Lower lobe of right lung (tissue), 2 donors: ENCODE measurements around the gene CHMP4A. TPM values are rescaled to one million over a fixed set of nuclear protein-coding genes. Genes with fewer than 3 reads are reported as not detected.
"Not testable (repeated sequence)": the region's sequence is repeated elsewhere in the genome, so short reads cannot be mapped to it uniquely, and the experiment has no call there.

Experiments used
- ATAC-seq, 2 donors: fragments of 200-7000 bp; cut with Tn5 transposase; one replicate each; pipeline ENCODE4 v1.9.1; 2020 to 2022; ENCODE audit warnings: mild to moderate bottlenecking in 2 of 2, moderate library complexity in 2 of 2
- DNase-seq: peaks from one replicate; pipeline ENCODE4 v3.0.0-alpha.2; 2020
- H3K27ac ChIP-seq: fragments of 200-600 bp; one replicate; pipeline ENCODE4 v1.8.0; 2022
- H3K27me3 ChIP-seq: fragments of 200-600 bp; one replicate; pipeline ENCODE4 v1.8.0; 2022; ENCODE audit warnings: low read depth
- H3K36me3 ChIP-seq: fragments of 200-600 bp; one replicate; pipeline ENCODE4 v1.8.0; 2022; ENCODE audit warnings: mild to moderate bottlenecking
- H3K4me1 ChIP-seq: fragments of 200-600 bp; one replicate; pipeline ENCODE4 v1.8.0; 2022
- H3K4me3 ChIP-seq: fragments of 200-600 bp; one replicate; pipeline ENCODE4 v1.8.0; 2022; ENCODE audit warnings: mild to moderate bottlenecking
- H3K9me3 ChIP-seq: fragments of 200-600 bp; one replicate; pipeline ENCODE4 v1.8.0; 2022
- CTCF ChIP-seq: fragments of 200-600 bp; IDR thresholded peaks from one replicate; pipeline ENCODE4 v1.8.0; 2022; ENCODE audit warnings: antibody characterized with exemption, mild to moderate bottlenecking
- intact Hi-C: fragments of 100-400 bp; cut with DNase I; formaldehyde crosslinking; loops from one replicate; pipeline ENCODE4 v1.11.0; 2022
- total RNA-seq: library from RNA; stranded (reverse); fragmentation: NEBNext Ultra II Directional; extraction: Animal tissue kit (Norgen Biotek cat#: 25700); gene quantifications from one replicate; pipeline ENCODE4 v1.2.1, GENCODE V29; 2021
- donor health status: DM: no; HTN: yes; CAD: no; lungs with severe emphysema.

Gene CHMP4A
- total RNA-seq, 1 donor from 2014 or later, result 41.9 TPM

DNA sequence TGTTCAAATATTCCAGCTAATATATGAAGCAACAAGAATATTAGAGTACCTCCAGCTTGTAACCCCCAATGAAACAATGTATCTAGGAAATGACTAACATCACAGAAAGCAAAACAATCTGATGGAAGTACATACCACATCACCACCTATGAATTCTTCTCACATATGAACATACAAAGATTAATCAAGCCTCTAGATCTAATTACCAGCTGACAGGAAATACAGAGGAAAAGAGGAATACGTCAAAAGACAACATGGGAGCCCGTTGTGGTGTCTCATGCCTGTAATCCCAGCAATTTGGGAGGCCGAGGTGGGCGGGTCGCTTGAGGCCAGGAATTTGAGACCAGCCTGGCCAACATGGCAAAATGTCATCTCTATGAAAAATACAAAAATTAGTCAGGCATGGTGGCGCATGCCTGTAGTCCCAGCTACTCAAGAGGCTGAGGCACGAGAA, 11.4 kb upstream of the CHMP4A start:
- H3K4me3 ChIP-seq, result no peak overlapping the region
- no peak for TF ChIP-seq CTCF
- no peaks in the 10 kb centered on the region for H3K9me3 ChIP-seq
- no peak for DNase-seq
- H3K27me3 ChIP-seq, result no peaks in the 10 kb centered on the region
- ATAC-seq, result no peak
- no peak overlapping the region for H3K27ac ChIP-seq
- no peaks in the 10 kb centered on the region for H3K4me1 ChIP-seq
- peaks cover 22% of the 10 kb centered on the region for H3K36me3 ChIP-seq
- intact Hi-C loops, result no loop called here

DNA sequence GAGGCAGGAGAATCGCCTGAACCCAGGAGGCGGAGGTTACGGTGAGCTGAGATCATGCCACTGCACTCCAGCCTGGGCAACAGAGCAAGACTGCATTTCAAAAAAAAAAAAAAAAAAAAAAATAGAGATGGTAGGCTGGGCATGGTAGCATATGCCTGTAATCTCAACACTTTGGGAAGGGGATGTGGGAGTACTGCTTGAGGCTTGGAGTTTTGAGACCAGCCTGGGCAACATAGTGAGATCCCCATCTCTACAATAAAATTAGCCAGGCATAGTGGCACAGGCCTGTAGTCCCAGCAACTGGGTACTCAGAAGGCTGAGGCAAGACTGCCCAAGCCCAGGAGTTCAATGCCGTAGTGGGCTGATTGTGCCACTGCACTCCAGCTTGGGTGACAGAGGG, 9.7 kb upstream of the CHMP4A start:
- H3K27ac ChIP-seq, DNase-seq, H3K4me3 ChIP-seq, H3K4me1 ChIP-seq, H3K27me3 ChIP-seq, ATAC-seq, intact Hi-C loops, H3K9me3 ChIP-seq: not testable (repeated sequence)
- H3K36me3 ChIP-seq, result peaks cover 20% of the 10 kb centered on the region

- H3K9me3 ChIP-seq, result no peaks in the 10 kb centered on the region
- intact Hi-C loops, result no loop called here
- no peak overlapping the region for H3K27ac ChIP-seq
- TF ChIP-seq CTCF, result no peak
- peaks cover 15% of the 10 kb centered on the region for H3K36me3 ChIP-seq
- DNase-seq (no peak), ATAC-seq (no peak)
- no peaks in the 10 kb centered on the region for H3K27me3 ChIP-seq
- H3K4me1 ChIP-seq, result peaks cover 15% of the 10 kb centered on the region
- no peak overlapping the region for H3K4me3 ChIP-seq
These were observed 6.2 kb upstream of the CHMP4A start for GRCh38 chr14:24219521-24219920.

DNA sequence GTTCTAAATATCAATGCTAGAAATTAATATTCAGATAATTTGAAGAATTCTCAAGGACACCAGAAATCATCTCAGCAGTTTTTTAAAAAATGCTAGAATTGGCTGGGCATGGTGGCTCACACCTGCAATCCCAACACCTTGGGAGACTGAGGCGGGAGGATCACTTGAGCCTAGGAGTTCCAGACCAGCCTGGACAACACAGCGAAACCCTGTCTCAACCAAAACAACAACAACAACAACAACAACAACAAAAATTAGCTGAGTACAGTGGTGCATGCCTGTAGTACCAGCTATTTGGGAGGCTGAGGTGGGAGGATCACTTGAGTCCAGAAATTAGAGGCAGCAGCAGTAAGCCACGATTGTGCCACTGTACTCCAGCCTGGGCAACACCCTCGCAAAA, 5.8 kb upstream of the CHMP4A start:
- intact Hi-C loops, result no loop called here
- ATAC-seq, result no peak

GRCh38 chr14:24216876-24217275, 3.6 kb upstream of the CHMP4A start:
- Histone ChIP-seq H3K36me3 (peaks cover 15% of the 10 kb centered on the region), H3K4me1 (peaks cover 33% of the 10 kb centered on the region)
- H3K27ac ChIP-seq, H3K4me3 ChIP-seq, ATAC-seq, intact Hi-C loops, H3K27me3 ChIP-seq, DNase-seq, H3K9me3 ChIP-seq: not testable (repeated sequence)

More for the DNA sequence above, 5.8 kb upstream of the CHMP4A start:
- no peak overlapping the region for H3K4me3 ChIP-seq
- no peaks in the 10 kb centered on the region for H3K27me3 ChIP-seq
- peaks cover 15% of the 10 kb centered on the region for H3K36me3 ChIP-seq
- TF ChIP-seq CTCF, result no peak
- H3K4me1 ChIP-seq, result peaks cover 19% of the 10 kb centered on the region
- DNase-seq, result no peak
- no peak overlapping the region for H3K27ac ChIP-seq
- H3K9me3 ChIP-seq, result no peaks in the 10 kb centered on the region

DNA sequence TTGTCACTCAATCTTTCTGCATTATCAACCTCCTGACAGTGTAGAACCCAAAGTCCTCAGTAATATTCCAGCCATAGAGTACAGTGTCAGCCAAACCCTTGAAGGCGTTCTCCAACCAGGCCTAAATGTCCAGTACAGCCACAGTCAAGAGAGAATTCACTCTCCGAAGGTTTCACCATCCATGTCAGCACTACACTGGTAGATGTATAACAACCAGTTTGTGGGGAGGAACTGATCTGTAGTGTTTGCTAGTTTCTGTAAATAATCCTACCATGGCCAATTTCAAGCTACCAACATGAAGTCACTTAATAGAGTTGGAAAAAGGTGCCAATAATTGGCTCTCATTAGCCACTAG, 3.0 kb upstream of the CHMP4A start:
- Histone ChIP-seq H3K36me3 (peaks cover 18% of the 10 kb centered on the region), H3K27me3 (no peaks in the 10 kb centered on the region), H3K27ac (peak overlapping the region; percentile 92), H3K4me1 (peaks cover 33% of the 10 kb centered on the region), H3K4me3 (peak overlapping the region; percentile 82), H3K9me3 (no peaks in the 10 kb centered on the region)
- no peak for TF ChIP-seq CTCF
- intact Hi-C loops, result no loop called here
- no peak for DNase-seq
- no peak for ATAC-seq
